Right forelimb (tissue), 1 donor: ENCODE data around the gene LAG3.
A peak's percentile ranks its signal among the peaks of the same experiment; 100 is the strongest.

ENCODE experiments used
- DNase-seq: peaks from one replicate; pipeline ENCODE4 v3.0.0-alpha.2; 2018

Gene LAG3

GRCh38 chr12:6753772-6754356 is 18.5 kb upstream of the LAG3 start:
- no peak for DNase-seq

GRCh38 chr12:6754411-6754810 is 17.9 kb upstream of the LAG3 start:
- DNase-seq = no peak

- DNase-seq = no peak
These were observed 15.2 kb upstream of the LAG3 start for GRCh38 chr12:6757028-6757690.

- no peak for DNase-seq
These were observed 13.7 kb upstream of the LAG3 start for GRCh38 chr12:6758506-6759095.

- no peak for DNase-seq
These were observed 12.6 kb upstream of the LAG3 start for GRCh38 chr12:6759741-6760140.

- no peak for DNase-seq
These were observed 8.9 kb upstream of the LAG3 start for GRCh38 chr12:6763380-6763779.

GRCh38 chr12:6764011-6764828 is 8.1 kb upstream of the LAG3 start:
- peak; percentile 97 for DNase-seq

GRCh38 chr12:6765048-6765633 is 7.2 kb upstream of the LAG3 start:
- DNase-seq = no peak

- DNase-seq = peak; percentile 93
These were observed 6.4 kb upstream of the LAG3 start, which contains the start of gene PTMS for GRCh38 chr12:6765634-6766581. TSS of gene PTMS (plus strand) at chr12:6766363. CDS start at chr12:6766706, 343 bp downstream.

GRCh38 chr12:6766651-6767349 is 5.5 kb upstream of the LAG3 start:
- peak; percentile 88 for DNase-seq

GRCh38 chr12:6767353-6768319 is 4.7 kb upstream of the LAG3 start:
- DNase-seq = peak; percentile 60

- DNase-seq = no peak
These were observed 3.8 kb upstream of the LAG3 start for GRCh38 chr12:6768437-6768914.

GRCh38 chr12:6768990-6769389 is 3.3 kb upstream of the LAG3 start:
- peak; percentile 74 for DNase-seq

- no peak for DNase-seq
These were observed 2.7 kb upstream of the LAG3 start for GRCh38 chr12:6769666-6770065.

- DNase-seq = no peak
These were observed 2.2 kb upstream of the LAG3 start for GRCh38 chr12:6770094-6770493.

- no peak for DNase-seq
These were observed 1.7 kb upstream of the LAG3 start for GRCh38 chr12:6770600-6770999.

- DNase-seq = no peak
These were observed 1.2 kb upstream of the LAG3 start for GRCh38 chr12:6771091-6771495.

GRCh38 chr12:6771509-6772330 is 600 bp upstream of the LAG3 start:
- DNase-seq = no peak
